GM19025 (cell line): ENCODE data around the gene TC2N.

Source experiments
- ATAC-seq: cut with Tn5 transposase; IDR thresholded peaks from one replicate; pipeline ENCODE4 v1.9.1; 2021; ENCODE audit warnings: mild to moderate bottlenecking, low read depth, moderate library complexity; ENCODE audit not compliant: unreplicated experiment

The TC2N gene

DNA sequence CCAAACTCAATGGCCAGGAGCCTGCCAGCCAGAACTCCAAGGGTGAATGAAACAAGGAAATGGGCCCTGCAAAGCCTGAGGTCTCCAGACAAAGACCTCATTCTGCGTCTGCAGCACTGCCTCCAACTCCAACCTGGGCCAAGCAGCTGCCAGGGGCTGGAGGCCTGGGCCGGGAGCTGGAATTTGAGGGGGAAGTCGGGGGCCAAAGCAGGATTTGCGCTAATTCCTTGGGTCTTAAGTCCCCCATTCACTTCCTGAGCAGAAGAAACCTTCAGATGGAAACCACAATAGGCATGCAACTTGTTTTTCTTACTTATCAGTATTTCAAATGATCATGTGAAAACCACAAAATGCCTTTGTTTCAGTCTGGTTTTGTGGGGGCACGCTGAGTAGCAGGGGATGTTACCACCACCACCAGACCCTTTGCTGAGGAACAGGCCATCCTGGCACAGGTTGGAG, 23.0 kb upstream of the TC2N start:
- ATAC-seq, result no peak

DNA sequence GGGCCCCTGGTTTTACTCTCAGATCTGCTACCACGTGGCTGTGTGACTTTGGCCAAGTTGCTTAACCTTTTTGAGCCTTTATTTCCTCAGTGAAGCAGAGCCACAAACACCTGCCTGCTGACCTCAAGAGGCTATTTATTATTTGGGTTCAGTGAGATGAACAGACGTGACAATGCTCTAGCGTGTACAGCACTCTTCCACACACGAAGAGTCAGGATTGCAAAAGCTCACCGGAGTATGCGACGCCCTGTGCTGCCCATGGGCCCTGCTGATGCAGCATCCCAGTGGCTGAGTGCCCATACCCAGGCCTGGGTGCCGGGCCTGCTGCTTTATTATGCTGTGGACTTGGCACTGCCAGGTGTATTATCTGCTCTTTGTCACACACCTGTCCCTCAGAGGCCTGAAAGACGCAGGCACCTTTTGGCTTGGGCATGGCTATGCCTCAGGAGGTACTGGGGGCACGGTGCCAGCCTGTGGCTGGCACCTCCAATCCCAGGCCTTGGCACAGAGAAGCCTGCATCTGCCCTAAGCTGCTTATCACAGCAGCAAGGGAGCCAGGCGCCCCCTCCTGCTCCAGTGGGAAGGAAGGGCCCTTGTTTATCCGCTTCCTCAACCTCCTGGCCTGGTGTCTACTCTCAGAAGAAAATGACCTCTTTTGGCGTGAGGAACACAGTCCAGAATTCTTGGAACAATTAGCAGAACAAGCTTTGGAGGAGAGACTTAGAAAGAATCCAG, 22.3 kb upstream of the TC2N start:
- no peak for ATAC-seq

GRCh38 chr14:91888641-91889476, 21.5 kb upstream of the TC2N start:
- no peak for ATAC-seq

DNA sequence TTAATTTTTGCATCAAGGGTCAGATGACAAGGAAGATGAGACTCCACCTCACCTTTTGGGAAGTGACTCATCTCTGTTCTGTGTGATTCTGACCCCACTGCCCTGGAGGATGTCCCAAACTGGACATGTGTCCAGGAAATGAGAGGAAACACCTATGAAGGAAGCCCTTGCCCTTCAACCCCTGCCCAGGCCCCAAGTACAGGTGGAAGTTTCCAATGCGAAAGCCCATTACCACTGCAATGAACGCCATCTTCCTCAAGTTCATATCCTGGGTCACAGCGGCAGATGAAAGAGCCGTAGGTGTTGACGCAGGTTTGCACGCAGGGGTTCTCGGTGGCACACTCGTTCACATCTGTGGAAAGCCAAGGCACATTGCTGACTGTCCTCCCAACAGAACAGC, 19.6 kb upstream of the TC2N start:
- no peak for ATAC-seq

DNA sequence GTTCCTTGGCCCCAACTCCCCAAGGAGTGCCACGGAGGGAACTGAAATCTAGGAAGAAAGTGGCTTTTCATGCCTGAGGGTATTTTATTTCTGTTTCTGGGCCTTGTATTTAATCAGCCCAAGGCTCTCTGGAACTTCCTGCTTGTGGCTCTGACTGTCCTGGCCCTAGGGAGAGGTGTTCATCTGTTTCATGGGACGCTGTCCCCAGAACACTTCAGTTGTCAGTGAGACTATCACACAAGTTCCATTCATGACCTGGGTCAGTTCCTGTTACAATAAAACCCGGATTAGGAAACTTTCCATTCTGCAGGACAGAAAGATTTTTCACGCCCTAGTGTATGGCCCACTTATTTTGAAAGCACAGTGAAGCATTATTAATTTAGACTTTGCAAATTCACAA, 18.5 kb upstream of the TC2N start:
- ATAC-seq, result no peak

- ATAC-seq, result no peak
Measured at GRCh38 chr14:91885113-91885712, 17.9 kb upstream of the TC2N start.

GRCh38 chr14:91884664-91885063, 17.3 kb upstream of the TC2N start:
- no peak for ATAC-seq

GRCh38 chr14:91883753-91884152, 16.4 kb upstream of the TC2N start:
- ATAC-seq, result no peak

GRCh38 chr14:91882776-91883175, 15.4 kb upstream of the TC2N start:
- no peak for ATAC-seq

GRCh38 chr14:91882369-91882768, 15.0 kb upstream of the TC2N start:
- ATAC-seq, result no peak

- ATAC-seq, result no peak
Measured at GRCh38 chr14:91879196-91879595, 11.9 kb upstream of the TC2N start.

DNA sequence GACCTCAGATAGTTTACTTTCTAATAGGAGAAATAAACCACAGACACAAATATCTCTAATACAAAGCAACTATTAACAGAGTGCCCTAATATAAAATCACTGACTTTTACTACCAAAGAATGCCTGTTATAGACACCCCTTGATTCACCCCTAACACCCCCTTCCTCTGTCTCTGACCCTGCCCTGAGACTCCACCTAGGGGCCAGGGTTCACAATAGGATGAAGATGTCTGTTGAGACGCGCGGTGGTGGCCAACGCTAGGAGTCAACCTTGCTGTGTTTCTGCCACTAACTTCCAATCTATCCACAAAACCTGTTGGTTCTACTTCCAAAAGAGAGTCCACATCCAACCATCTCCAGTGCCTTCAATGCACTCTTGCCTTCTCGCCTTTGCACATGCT, 10.9 kb upstream of the TC2N start:
- no peak for ATAC-seq

GRCh38 chr14:91877376-91877915, 10.1 kb upstream of the TC2N start:
- ATAC-seq, result no peak

GRCh38 chr14:91876492-91876891, 9.2 kb upstream of the TC2N start:
- no peak for ATAC-seq

GRCh38 chr14:91875525-91876286, 8.4 kb upstream of the TC2N start:
- ATAC-seq, result no peak

- ATAC-seq, result peak; percentile 66
Measured at GRCh38 chr14:91873471-91874415, 6.4 kb upstream of the TC2N start.

- ATAC-seq, result peak; percentile 11
Measured at GRCh38 chr14:91872517-91873470, 5.5 kb upstream of the TC2N start.

GRCh38 chr14:91872011-91872501, 4.7 kb upstream of the TC2N start:
- ATAC-seq, result peak; percentile 56
